NCI-H146 treated with DMSO at 0.1 percent for 48 hours (cell line): ENCODE measurements around the gene SPRYD3.
A peak's percentile ranks its signal among the peaks of the same experiment; 100 is the strongest.
"Not testable (repeated sequence)": the region's sequence is repeated elsewhere in the genome, so short reads cannot be mapped to it uniquely, and the experiment has no call there.

Experiments
- DNase-seq: peaks from one replicate; lab custom pipeline; 2025; ENCODE audit not compliant: unreplicated experiment; lab: John Stamatoyannopoulos, UW

The SPRYD3 gene

DNA sequence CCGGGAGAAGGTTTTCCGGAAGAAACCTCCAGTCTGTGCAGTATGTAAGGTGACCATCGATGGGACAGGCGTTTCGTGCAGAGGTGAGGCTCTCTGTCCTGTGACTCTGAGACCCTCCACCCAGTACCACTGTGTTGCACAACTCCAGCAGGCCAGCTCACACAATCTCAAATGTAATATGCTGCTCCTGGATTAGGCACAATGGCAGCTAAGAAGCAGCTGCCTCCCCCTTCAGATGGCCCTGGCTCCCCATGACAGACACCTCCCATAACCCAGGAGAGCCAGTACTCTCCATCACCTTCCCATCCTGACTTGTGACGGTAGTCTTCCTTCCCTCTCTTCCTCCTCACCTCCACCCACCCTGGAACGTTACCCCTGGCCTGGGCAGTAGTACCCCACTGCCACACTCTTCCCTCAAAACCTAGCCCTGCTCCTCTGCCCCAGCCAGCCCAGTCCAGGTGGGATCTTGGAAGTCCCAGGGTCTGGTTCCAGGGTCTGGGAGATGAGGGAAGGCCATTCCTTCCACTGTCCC is 27.2 kb downstream of the SPRYD3 start:
- no peak for DNase-seq

DNA sequence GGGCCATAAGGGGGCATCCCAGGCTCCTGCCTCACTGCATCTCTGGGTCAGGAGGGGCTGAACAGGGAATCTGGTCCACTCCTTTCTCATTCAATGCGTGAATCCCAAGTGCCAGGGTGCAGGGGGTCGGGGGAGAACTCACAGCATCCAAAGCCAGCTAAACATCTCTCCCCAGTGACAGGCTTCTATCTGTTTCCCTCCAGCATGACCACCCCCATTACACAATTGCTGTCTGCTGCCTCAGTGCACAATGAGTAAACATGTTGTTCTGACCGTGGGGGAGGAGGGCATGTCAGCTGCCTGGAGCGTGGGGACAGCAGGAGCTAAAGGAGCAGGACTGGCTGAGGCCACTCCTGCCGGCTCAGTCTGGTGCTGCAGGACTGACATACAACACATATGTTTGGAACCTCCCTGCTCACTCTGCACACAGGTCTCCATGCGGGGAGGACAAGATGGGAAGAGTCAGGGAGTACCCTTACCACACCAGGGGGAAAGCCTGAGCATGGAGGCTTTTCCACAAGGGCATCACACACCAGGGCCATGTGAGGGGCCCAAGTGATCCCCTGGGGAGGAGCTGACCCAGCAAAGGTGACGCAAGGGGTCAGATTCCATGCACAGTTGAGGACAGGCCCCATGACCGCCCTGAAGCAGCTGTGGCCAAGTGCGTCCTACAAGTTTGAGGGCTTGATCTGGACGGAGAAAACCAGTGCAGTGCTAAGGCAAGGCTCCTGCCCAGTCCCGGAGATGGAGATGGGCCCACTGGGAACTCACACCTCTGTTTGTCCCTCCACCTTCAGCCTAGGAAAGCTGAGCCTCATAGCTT is 27.9 kb downstream of the SPRYD3 start:
- DNase-seq = no peak

DNA sequence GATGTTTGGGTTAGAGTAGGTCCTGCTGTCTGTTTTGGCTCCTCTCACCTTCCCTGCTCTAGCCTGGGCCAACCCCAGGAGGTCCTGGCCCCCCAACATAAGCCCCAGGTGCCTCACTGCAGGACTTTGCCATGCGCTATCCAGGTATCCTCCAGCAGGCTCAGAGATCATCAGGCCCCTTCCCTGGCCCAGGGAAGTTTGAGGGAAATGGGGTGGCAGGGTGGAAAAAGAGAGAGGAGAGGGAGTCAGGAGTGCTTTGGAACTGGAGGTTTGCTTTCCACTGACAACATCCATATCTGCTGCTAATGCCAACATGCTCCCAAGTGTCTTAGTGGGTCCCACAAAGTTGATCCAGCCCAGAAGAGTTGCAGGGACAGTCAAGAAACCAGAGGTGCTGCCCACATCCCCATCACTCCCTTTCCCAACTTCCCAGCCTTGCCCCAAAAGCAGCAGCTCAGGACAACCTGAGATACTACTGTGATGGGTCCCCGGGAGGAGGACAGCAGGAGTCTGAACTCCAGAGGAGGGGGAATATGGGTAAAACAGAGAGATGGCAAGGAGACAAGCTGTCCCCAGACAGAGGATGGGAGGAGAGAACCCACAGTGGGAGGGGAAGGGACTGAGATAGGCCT is 28.6 kb downstream of the SPRYD3 start:
- DNase-seq = no peak

DNA sequence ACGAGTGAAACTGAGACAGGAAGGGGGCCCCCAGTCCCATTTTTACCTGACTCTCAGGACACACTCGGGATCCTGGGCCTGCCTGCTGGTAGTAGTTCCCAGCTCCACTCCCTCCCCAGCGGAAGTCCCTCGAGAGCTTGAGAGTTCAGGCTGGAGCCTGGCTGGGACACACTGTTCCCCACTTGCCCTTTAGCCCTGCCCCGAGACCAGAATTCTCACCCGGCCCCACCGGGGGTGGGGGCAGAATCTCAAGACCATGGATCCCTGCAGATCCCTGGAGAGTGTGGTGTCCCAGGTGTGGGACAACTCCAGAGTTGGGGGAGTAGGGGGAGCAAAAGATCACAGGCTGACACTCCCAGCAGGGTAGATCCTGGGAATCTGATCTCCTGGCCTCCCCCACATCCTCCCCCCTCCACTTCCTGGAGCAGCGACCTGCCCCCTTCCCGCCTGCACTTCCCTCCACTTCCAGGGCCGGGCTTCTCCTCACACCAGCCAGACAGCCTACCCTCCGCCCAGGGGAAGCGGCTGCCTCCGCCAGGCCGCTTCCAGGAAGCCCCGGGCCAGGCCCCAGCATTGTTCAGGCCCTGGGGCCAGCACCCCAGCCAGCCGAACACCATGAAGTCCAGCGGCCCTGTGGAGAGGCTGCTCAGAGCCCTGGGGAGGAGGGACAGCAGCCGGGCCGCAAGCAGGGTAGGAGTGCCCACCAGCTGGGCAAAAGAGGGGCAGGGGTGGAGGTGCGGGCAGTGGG is 29.4 kb downstream of the SPRYD3 start, which contains the start of gene TNS2:
TNS2 (plus strand) TSS at position 495 of the 748 bp plus-strand sequence; CDS start at position 616, 121 bp downstream.
- no peak for DNase-seq

DNA sequence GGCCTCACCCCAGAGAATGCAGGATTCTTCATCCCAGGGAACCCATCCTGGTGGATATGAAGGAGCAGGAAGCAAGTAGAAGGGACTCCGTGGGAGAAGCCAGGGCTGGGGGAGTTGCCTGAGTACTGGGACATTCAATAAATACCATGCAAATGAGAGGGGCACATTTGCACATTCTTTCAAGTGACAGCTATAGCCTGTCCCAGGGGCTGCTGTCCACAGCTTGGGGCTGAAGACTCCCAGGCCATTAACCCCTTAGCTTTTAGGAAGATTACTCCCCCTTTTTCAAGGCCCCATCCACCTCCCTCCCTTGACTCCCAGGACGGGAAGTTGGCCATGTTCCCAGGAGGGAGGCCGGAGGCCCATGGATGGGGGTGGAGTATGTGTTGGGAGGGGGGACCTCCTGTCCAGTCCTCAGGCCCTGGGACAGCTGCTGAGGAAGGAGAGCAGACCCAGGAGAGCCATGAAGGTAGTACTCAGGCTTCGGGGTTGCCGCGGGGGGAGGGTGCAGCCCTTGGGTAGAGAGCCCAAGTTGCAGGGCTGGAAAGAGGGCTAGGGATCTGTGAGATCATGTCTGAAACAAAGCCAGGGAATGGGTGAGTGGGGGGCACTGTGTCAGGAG is 30.3 kb downstream of the SPRYD3 start:
- no peak for DNase-seq

DNA sequence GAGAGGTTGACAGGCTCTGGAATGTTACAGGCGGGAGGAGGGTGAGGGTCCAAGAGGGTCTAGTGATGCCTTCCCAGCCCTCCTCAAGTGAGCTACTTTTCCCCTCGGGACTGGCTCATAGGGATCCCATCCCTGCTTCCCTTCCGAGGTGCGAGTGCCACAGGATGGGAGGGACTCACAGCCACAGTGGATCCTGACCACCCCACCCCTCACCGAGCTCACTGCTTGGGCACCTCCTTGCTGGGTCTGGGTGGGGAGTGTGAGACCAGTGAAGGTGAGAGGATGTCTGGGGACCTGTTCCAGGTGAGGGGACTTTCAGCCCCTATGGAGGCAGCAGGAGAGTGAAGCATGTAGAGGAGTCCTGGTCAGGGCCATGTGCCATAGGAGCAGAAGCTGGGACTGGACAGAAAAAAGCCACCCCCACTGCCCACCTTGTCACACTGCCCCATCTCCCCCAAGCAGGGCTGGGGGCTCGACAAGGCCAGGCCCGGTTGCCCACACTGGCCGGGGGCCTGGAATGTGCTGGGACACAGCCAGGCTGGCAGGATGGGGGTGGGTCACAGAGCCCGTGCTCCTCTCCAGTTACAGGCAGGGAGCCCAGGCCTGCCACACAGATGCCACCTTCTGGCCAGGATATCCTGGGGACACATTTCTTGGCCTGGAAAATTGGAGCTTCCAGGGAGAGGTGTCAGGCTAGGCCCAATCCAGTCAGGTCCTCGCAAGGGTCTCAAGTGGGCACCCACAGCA is 31.0 kb downstream of the SPRYD3 start:
- no peak for DNase-seq

DNA sequence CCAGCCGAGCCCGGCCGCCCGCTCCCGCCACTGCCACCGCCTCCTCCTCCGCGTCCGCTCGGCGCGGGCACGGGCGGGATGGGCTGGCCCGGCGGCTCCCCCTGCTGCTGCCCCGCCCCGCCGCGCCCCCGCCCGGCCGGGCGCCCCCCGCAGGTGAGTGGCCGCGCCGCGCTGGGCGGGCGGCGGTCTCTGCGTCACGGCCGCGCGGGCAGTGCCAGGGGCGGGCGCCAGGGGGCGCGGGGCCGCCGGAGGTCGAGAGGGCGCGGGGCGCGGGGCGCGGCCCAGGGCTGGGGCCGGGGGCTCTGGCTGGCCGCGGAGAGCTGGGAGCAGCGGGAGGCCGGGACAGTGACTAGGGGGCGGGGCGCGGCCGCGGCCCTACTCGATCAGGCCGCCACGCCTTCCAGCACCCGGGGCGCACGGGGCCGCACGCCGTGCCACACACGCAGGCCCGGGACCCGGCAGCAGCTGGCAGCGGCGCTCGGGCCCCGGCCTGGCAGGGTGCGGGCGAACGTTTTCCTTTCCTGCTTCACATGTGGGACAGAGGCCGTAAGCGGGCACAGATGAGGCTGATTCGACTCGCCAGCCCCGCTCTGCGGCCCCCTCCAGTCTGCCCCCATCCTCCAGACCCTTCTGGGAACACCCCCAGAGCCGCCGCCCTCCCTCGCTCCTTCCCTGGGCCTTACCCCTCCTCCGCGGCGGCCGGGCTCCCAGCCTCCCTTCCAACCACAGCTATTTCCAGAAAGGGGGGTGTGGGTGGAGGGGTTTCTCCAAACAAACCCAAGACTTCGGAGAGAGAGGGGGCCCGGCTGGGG is 31.8 kb downstream of the SPRYD3 start:
- peak; percentile 76 for DNase-seq

DNA sequence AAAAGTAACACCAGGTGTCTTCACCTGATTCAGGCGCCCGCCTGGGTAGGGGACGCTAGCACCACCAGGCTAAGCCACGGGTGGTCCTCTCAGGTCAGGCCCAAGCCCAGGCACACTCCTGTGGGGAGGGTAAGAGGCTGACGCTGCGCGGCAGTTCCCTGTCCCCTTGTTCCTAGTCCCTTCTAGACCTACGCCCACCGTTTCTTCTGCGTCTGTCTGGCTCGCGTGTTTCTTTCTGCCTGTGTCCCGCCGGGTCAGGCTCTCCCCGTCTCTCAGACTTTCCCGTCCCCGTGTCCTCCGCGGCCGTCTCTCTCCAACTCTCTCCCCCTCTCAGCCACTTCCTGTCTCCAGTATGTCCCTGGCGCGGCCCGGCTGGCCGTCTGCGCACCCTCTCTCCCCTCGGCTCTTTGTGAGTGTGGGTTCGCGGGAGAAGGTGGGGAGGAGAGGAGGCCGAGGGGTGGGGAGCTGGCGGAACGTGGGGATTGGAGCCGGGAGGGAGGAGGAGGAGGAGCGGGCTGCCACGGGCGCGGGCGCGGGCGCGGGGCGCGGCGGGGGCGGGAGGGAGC is 32.5 kb downstream of the SPRYD3 start:
- peak; percentile 76 for DNase-seq

DNA sequence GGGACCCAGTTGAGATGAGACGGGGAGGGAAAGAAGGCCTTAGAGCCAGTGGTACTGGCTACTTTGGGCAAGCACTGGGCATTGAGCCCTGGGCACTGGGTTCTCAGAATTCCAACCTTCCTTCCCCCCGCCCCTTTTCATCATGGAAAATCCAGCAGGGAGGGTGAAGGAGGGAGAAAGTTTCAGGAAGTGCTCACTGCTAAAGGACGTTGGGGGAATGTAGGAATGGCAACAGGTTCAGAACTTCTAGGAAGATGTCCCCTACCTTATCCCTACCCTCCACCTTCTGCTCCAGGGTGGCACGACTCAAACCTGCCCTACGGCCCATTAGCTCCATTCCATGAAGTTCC is 33.5 kb downstream of the SPRYD3 start:
- DNase-seq = no peak

DNA sequence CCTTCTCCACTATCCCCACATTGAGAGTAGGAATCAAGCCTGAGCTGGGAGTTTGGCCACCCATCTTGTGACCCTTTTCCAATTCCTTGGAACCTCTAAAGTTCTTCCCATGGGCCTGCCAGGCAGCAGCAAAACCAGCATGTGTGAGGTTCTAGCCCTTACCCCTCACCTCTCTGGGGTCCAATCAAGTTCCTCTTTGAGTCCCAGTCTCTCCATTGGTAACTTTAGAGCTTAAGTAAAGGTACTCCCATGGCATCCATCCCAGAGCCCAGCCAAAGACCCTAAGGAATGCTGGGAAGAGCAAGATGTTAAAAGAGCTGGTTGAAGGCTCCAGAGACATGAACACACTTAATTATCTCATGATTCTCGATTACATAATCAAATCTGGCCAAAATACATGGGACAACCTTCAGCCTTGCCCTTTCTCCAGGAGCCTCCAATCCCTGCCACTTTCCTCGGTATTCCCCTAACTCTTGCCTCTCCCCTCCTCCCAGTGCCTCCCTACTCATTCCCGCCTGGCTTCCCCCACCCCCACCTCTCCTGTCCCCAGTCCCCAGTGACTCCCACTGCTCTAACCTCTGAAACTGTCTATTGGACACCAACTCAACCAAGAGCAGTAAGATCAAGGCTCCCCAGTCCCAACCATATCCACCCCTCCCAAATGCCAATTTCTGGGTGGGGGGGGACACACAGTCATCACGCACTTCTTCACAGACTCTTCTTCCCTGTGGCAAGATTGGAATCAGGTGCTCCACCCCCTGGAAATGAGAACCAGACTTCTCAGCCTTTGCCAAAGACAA is 34.1 kb downstream of the SPRYD3 start:
- DNase-seq = no peak

DNA sequence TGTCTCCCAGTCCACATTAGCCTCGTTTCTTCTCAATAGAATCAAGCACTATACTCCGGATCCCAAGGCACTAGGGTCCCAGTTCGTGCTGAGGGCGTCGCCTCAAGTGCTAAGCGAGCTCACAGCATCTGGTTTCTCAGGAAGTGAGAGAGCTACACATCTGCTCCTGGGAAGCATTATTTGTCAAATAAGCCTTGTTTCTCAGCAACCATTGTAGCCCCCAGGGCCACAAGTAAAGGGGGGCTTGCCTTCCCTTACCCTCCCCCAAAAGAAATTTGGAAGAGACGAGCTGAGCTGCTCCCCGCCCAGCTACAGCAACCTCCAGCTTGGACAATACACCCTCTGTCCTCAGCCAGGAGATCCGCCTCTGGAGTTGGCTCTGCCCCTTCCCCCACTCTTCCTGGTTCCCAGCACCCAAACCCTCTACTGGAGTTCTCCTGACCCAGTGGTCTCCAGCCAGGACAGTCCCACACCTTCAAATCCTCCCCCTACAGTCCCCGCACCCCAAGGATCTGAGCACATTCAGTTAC is 35.1 kb downstream of the SPRYD3 start:
- no peak for DNase-seq

DNA sequence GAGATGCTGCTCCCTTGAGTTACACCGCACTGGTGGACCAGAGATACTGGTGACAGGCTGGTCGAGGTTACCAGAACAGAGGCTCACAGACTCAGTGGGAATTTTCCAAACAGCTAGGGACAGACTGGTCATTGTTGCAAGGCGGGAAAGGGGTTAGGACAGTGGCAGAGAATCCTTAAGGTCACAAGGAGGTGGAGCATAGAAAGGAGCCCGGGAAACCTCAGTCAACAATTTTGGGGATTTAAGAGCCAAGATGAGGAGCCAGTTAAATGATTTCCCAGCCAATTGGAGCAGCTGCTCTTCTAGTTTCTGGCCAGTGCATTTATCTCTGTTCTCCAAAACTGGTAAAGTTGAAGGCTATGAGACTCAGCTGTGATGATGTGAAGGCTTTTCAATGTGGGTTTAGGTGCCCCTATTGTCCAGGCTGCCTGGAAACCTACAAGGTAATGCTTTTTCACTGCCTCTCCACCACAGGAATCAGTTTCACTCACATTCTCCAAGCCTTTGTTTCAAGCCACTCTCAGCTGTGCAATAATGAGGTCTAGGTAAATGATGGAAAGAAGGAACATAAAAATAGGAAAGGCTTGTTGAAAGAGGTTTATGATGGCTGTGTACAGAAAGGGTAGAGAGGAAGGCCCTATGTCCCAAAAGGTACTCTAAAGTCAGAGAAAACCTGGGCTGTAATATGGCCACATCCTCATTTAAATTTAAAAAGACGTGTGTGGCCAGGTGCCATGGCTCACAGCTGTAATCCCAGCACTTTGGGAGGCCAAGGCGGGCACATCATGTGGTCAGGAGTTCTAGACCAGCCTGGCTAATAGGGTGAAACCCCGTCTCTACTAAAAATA is 36.4 kb downstream of the SPRYD3 start:
- no peak for DNase-seq

DNA sequence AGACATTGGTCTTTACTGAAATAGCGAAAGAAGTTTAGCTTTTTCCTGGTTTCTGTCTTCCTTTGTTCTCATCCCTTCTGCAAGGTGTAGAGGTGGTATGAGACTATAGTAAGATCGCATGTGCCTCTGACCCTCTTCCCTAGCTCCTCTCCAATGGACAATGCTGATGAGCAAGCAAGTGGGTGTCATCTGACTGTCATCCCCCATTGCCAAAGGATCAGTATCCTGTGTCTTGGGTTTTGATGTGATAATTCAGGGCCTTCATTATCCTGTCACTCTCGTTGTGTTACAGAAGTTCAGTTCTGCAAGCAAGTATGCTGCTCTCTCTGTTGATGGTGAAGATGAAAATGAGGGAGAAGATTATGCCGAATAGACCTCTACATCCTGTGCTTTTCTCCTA is 39.3 kb downstream of the SPRYD3 start:
- DNase-seq = no peak

DNA sequence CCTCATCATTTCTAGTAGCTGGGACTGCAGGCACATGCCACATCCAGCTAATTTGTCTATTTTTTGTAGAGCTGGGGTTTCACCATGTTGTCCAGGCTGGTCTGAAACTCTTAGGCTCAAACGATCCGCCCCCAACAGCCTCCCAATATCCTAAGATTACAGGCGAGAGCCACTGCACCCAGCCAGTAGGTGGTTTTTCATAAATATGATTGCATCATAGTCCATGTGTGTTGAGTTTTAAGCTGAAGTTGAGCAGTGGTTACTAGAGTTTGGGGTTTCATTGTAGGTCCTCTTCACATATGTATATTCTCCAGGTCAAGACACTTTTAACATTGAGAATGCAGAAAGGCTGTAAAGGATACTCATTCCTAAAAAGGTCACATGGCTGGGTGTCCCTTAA is 42.4 kb downstream of the SPRYD3 start:
- no peak for DNase-seq

DNA sequence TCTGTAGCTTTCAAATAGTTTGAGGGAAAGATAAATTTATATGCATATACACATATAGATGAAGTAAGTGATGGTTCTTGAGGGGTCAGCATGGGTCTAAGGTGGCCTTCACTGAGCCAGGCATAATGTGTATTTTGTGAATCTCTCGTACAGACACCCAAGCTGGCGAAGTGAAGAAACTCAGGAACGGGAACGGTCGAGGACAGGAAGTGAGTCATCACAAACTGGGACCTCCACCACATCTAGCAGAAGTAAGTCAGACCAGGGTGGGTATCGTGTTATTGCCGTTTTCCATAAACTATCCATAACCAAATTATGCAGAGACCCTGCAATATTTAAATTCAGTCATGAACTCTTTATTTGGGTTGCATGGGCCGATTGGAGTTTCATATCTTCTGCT is 44.7 kb downstream of the SPRYD3 start:
- no peak for DNase-seq

DNA sequence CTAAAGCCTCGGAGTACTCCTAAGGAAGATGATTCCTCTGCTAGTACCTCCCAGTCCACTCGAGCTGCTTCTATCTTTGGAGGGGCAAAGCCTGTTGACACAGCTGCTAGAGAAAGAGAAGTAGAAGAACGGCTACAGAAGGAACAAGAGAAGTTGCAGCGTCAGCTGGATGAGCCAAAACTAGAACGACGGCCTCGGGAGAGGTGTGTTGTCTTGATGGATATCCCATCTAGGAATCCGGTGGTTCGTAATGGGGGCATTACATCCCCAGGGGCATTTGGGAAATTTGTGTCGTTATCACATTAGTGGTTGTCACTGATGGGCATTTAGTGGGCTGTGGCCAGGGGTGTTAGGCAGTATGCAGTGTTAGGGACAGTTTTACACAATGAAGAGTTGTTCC is 45.4 kb downstream of the SPRYD3 start:
- DNase-seq = not testable (repeated sequence)

DNA sequence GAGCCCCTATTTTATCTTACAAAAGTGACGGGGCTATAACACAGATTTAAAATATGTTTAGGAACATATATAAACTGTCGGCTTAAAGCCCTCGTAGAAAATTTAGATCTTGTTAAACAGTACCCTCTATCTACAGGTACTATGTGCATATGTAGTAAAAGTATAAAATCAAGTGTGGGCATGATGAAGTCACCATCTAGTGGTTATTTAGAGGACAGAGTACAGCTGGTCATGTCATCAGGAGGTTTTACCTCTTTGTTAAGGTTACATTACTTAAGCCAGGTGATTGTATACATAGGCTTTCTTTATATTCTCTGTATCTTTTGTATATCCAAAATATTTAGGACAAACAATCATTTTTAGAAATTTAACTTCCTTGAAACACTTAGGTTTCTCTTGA is 47.6 kb downstream of the SPRYD3 start:
- DNase-seq = no peak
